Activated CD4-positive, alpha-beta T cell treated with anti-CD3 and anti-CD28 coated beads, Interleukin-2, amount 50 U/mL, for 48 hours (primary cell): ENCODE results near the gene TRAF3IP3.
A peak's percentile ranks its signal among the peaks of the same experiment; 100 is the strongest.
"Not testable (repeated sequence)": the region's sequence is repeated elsewhere in the genome, so short reads cannot be mapped to it uniquely, and the experiment has no call there.

Experiments used
- DNase-seq, 2 experiments: peaks; one replicate each; pipeline ENCODE4 v3.0.0-alpha.2; 2020

TRAF3IP3 gene

GRCh38 chr1:209769971-209770370, 14.1 kb downstream of the TRAF3IP3 start:
- DNase-seq = no peak

GRCh38 chr1:209770636-209771415, 15.0 kb downstream of the TRAF3IP3 start:
- no peak for DNase-seq

- DNase-seq = no peak
These were observed 16.3 kb downstream of the TRAF3IP3 start for GRCh38 chr1:209772126-209772525.

- DNase-seq = no peak
These were observed 18.7 kb downstream of the TRAF3IP3 start for GRCh38 chr1:209774592-209774991.

GRCh38 chr1:209775678-209776077, 19.8 kb downstream of the TRAF3IP3 start:
- DNase-seq = no peak

DNA sequence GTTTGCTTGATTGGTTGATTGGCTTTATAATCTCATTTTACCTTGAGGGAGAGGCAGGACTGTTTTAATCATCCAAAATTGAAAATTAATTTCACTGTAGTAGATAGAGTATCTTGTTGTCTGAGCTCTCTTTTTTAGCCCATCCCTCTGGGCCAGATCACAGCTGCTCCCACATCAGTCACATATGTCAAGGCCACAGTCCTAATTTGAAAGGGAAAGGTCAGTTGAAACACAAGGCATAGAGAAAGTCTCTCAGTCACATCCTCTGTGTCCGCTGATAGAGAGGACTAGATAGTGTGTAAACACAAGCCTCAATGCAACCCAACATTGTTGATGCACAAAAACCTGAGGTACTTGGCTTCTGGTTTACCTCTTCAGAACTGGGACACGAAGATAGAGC, 21.7 kb downstream of the TRAF3IP3 start:
- DNase-seq = no peak

GRCh38 chr1:209778102-209778501, 22.2 kb downstream of the TRAF3IP3 start:
- no peak for DNase-seq

DNA sequence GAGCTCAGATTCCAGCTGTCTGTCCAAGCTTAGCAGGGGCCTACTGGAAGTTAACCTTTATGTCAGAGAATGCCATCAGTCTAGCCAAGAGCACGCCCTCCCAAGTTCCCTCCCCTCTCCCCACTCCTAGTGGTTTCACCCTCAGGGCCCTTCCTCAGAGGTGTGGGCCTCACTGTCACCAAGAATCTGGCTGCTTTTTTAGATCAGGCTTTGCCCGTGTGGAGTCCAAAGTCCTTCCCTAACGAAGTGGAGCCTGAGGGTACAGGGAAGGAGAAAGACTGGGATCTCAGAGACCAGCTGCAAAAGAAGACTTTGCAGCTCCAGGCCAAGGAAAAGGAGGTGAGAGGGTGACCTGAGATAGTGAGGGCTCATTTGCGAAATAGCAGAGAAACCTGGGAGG, 24.4 kb downstream of the TRAF3IP3 start:
- no peak for DNase-seq

- DNase-seq = no peak
These were observed 27.5 kb downstream of the TRAF3IP3 start for GRCh38 chr1:209783386-209783785.

GRCh38 chr1:209784265-209785169, 28.7 kb downstream of the TRAF3IP3 start, which contains the start of gene C1orf74:
Gene C1orf74 (minus strand): TSS chr1:209784559. CDS start chr1:209783634, 925 bp downstream.
- peak; percentile 99 for DNase-seq

GRCh38 chr1:209785592-209785991, 29.7 kb downstream of the TRAF3IP3 start:
- DNase-seq = no peak

GRCh38 chr1:209786146-209786545, 30.3 kb downstream of the TRAF3IP3 start:
- DNase-seq = no peak

DNA sequence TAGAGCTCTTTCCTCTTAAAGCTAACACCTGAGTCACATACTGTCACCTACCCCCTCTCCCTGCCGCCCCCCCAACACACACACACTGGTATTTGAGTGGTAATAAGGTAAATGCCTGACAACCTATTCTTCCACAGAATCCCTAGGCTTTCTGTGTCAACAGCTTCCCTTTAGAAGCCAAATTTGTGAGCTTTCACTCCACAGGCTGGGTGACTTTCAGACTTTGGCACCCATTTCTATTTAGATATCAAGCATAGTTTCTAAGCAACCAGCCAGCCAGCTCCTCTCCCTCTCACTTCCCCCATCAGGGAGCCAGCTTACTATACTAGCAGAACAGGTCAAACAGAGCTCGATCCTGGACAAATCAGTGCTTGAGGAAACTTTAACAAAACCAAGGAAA, 31.7 kb downstream of the TRAF3IP3 start:
- no peak for DNase-seq

- no peak for DNase-seq
These were observed 33.4 kb downstream of the TRAF3IP3 start for GRCh38 chr1:209789245-209789644.

DNA sequence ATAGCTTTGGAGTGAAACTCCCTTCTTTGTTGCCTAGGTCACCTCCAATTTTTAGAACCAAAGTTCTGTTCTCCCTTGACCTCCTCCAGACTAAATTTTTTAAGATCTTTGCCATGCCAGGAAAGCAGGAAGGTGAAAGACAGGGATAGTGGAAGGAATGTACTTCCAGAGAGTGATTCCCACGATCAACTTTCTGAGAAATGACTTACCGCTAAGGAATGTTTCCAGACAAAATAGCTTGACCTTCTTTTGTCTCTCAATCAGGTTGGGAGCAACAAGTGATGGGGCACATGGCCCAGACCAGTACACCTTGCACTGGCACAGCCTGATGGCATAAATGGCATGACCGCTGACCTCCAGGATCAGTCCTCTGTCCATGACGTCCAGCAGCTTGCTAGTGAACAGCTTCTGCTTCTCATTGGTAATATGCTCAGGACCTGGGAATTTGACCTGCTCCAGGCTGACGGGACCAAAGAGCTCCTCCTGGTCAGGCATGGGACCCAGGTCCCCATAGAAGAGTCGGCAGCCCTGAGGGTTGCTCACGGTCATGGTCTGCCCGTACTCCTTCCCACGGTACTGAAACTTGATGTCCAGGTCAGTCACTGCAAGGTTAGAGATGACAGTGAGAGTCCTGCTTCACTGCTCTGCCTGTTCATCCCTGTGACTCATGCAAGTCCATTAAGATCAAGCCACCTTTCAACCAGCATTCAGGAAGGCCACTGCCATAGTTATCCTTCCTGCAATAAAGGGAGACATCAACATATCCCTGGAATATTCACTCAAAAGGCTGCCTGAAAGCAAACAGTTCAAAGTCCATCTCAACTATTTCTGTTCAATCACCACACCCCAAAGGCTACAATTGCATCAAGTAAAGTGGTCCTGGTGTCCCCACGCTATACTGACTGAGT, 34.7 kb downstream of the TRAF3IP3 start:
- DNase-seq = no peak

DNA sequence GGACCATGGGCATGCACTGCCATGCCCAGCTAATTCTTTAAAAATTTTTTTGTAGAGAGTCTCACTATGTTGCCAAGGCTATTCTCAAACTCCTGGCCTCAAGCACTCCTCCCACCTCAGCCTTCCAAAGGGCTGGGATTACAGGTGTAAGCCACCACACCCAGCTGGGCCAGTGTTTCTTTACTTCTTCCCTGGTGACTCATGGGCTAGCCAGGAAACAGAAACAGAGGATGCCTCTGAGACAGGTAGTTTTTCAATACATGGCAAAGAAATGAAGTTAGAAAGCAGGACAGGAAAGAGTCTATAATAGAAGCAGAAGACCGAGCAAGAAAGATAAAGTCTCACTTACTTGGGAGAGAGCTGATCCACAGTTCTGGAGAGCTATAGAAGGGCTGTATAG, 36.1 kb downstream of the TRAF3IP3 start:
- no peak for DNase-seq

DNA sequence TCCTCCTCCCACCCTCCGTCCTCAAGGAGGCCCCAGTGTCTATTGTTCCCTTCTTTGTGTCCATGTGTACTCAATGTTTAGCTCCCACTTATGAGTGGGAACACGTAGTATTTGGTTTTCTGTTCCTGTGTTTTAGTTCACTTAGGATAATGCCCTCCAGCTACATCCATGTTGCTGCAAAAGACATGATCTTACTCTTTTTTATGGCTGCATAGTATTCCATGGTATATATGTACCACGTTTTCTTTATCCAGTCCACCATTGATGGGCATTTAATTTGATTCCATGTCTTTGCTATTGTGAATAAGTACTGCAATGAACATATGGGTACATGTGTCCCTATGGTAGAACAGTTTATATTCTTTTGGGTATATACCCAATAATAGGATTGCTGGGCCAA, 37.9 kb downstream of the TRAF3IP3 start:
- DNase-seq = not testable (repeated sequence)

- no peak for DNase-seq
These were observed 42.3 kb downstream of the TRAF3IP3 start for GRCh38 chr1:209797978-209798639.

DNA sequence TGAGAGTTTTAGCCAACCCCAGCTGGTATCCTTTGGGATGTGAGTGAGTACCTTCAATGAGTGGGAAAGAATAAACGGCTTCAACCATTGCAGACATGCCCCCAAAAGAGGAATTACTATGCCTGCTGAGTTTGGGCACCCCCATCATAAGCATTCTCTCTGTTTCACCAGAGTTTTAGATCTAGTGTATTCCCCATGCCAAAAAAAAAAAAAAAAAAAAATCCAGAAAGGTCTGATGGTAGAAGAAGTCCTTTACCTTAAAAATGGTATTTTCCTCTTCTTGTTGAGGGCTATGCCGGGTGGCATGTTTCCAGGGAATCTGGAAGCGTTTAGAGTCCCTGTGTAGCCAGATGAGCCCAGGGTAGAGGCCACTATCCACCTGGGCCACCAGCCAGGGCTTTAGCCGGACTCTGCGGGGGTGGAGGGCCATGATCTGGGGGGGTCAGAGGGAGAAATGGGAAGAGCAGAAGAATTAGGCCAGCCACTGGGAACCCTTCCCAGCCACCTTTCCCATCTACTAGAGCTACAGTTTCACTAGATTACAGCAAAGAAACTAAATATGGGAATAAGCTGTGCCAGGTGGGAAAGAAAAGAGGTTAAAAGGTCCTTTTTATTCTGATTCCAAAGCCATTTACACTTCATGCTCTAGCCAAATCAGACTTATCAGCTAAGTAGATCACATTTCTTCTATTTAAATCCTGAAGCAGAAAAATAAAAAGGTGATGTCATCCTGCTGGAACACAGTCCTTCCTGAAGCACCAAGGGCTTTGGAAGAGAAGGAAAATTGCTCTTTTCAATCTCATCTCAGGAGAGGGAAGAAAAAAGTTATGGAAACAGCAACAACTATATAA, 45.4 kb downstream of the TRAF3IP3 start:
- DNase-seq = no peak

DNA sequence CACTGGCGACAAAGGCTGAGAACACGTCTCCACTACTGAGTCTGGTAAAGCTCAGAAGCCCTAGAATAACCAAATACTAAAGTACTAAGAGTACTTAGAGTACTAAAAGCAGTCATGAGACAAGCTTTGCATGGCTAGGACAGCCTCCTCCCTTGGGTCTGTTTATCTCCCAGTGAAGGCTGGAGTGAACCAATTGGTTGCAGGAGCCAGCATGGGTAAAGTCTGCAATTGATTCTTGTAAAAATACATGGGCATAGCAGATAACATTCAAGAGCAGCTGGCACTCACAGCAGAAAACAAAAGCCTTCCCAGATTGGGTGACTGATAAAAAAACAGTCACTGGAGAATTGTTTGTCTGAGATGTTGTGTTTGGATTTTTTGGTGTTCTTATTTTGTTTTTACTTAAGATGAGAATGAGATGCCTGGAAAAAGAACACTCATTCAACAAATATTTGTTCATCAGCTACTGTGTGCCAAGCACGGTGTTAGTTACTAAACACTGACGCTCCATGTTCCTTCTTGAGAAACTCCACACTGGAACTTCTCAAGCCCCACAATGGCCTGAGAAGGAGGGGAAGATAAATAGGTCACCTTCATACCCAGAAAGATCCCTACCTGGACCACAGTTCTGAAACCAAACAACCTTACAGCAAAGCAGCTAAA, 46.4 kb downstream of the TRAF3IP3 start:
- no peak for DNase-seq

DNA sequence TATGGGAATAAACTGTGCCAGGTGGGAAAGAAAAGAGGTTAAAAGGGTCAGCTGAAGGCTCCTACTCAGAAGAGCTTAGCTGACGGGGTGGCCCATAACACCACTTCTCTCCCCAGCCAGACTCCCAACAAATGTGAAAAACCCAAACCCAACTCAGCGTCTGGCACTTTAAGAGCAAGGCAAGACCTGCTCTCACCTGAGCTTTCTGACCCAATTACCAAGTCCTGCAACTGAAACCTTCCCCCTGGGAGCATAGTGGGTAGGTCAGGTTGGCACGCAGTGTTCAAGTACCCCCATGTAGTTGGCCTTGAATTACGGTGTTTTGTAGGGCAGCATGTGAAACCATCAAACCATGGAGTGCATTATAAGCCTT, 46.9 kb downstream of the TRAF3IP3 start:
- DNase-seq = no peak
